Measurements from ENCODE around the gene BDKRB1.
"Not testable (repeated sequence)": the region's sequence is repeated elsewhere in the genome, so short reads cannot be mapped to it uniquely, and the experiment has no call there.

BDKRB1 gene

GRCh38 chr14:96238676-96239265 is 17.2 kb upstream of the BDKRB1 start:
- DNase-seq (ENCODE audit: low spot score) = no peak
- no peak for TF ChIP-seq CTCF (IDR thresholded peaks at IDR 0.05; ENCODE audit: borderline replicate concordance, control extremely low read depth, extremely low read depth, insufficient read depth, missing control alignments)
- in situ Hi-C loops (cut with MboI; ENCODE audit: low sequenced_read_pairs, unreplicated experiment) = no loop called here

- in situ Hi-C loops (cut with MboI; ENCODE audit: low sequenced_read_pairs, unreplicated experiment) = no loop called here
- no peak for DNase-seq (ENCODE audit: low spot score)
- no peak for TF ChIP-seq CTCF (IDR thresholded peaks at IDR 0.05; ENCODE audit: borderline replicate concordance, control extremely low read depth, extremely low read depth, insufficient read depth, missing control alignments)
These were observed 16.3 kb upstream of the BDKRB1 start for GRCh38 chr14:96239711-96240141.

GRCh38 chr14:96240641-96241040 is 15.4 kb upstream of the BDKRB1 start:
- TF ChIP-seq CTCF (IDR thresholded peaks at IDR 0.05; ENCODE audit: borderline replicate concordance, control extremely low read depth, extremely low read depth, insufficient read depth, missing control alignments) = no peak
- no peak for DNase-seq (ENCODE audit: low spot score)
- in situ Hi-C loops (cut with MboI; ENCODE audit: low sequenced_read_pairs, unreplicated experiment) = no loop called here

- no peak for DNase-seq (ENCODE audit: low spot score)
- in situ Hi-C loops (cut with MboI; ENCODE audit: low sequenced_read_pairs, unreplicated experiment) = no loop called here
- TF ChIP-seq CTCF (IDR thresholded peaks at IDR 0.05; ENCODE audit: borderline replicate concordance, control extremely low read depth, extremely low read depth, insufficient read depth, missing control alignments) = no peak
These were observed 13.9 kb upstream of the BDKRB1 start for GRCh38 chr14:96242126-96242525.

GRCh38 chr14:96243785-96244184 is 12.2 kb upstream of the BDKRB1 start:
- in situ Hi-C loops (cut with MboI; ENCODE audit: low sequenced_read_pairs, unreplicated experiment) = no loop called here
- TF ChIP-seq CTCF (IDR thresholded peaks at IDR 0.05; ENCODE audit: borderline replicate concordance, control extremely low read depth, extremely low read depth, insufficient read depth, missing control alignments) = no peak
- no peak for DNase-seq (ENCODE audit: low spot score)

- in situ Hi-C loops (cut with MboI; ENCODE audit: low sequenced_read_pairs, unreplicated experiment); DNase-seq (ENCODE audit: low spot score): not testable (repeated sequence)
These were observed 10.9 kb upstream of the BDKRB1 start for GRCh38 chr14:96245074-96245473.

GRCh38 chr14:96245710-96246538 is 10.1 kb upstream of the BDKRB1 start:
- in situ Hi-C loops (cut with MboI; ENCODE audit: low sequenced_read_pairs, unreplicated experiment) = no loop called here
- TF ChIP-seq CTCF (IDR thresholded peaks at IDR 0.05; ENCODE audit: borderline replicate concordance, control extremely low read depth, extremely low read depth, insufficient read depth, missing control alignments) = no peak
- no peak for DNase-seq (ENCODE audit: low spot score)
